ENCODE data around the gene IL37.
"Not testable (repeated sequence)": the region's sequence is repeated elsewhere in the genome, so short reads cannot be mapped to it uniquely, and the experiment has no call there.

Gene IL37

GRCh38 chr2:112917856-112918255, 6.9 kb downstream of the IL37 start:
- in situ Hi-C loops (cut with MboI; ENCODE audit: low pct_unique_long_range_greater_than_20kb, low sequenced_read_pairs): no loop called here
- no peak for DNase-seq

- in situ Hi-C loops (cut with MboI; ENCODE audit: low pct_unique_long_range_greater_than_20kb, low sequenced_read_pairs): no loop called here
- DNase-seq: no peak
Measured at GRCh38 chr2:112918256-112918655, 7.3 kb downstream of the IL37 start.

GRCh38 chr2:112919086-112919485, 8.1 kb downstream of the IL37 start:
- in situ Hi-C loops (cut with MboI; ENCODE audit: low pct_unique_long_range_greater_than_20kb, low sequenced_read_pairs): no loop called here

GRCh38 chr2:112920923-112921532, 10.1 kb downstream of the IL37 start:
- no peak for DNase-seq
- in situ Hi-C loops (cut with MboI; ENCODE audit: low pct_unique_long_range_greater_than_20kb, low sequenced_read_pairs): no loop called here

More at GRCh38 chr2:112919086-112919485, 8.1 kb downstream of the IL37 start:
- DNase-seq: no peak

- DNase-seq: no peak
- in situ Hi-C loops (cut with MboI; ENCODE audit: low pct_unique_long_range_greater_than_20kb, low sequenced_read_pairs): no loop called here
Measured at GRCh38 chr2:112921982-112922381, 11.0 kb downstream of the IL37 start.

- DNase-seq: no peak
- in situ Hi-C loops (cut with MboI; ENCODE audit: low pct_unique_long_range_greater_than_20kb, low sequenced_read_pairs): no loop called here
Measured at GRCh38 chr2:112923237-112923966, 12.4 kb downstream of the IL37 start.

GRCh38 chr2:112923967-112924338, 13.0 kb downstream of the IL37 start:
- in situ Hi-C loops (cut with MboI; ENCODE audit: low pct_unique_long_range_greater_than_20kb, low sequenced_read_pairs): no loop called here
- DNase-seq: no peak

- DNase-seq: no peak
- in situ Hi-C loops (cut with MboI; ENCODE audit: low pct_unique_long_range_greater_than_20kb, low sequenced_read_pairs): no loop called here
Measured at GRCh38 chr2:112924360-112924759, 13.4 kb downstream of the IL37 start.

GRCh38 chr2:112924821-112925220, 13.9 kb downstream of the IL37 start:
- DNase-seq: no peak
- in situ Hi-C loops (cut with MboI; ENCODE audit: low pct_unique_long_range_greater_than_20kb, low sequenced_read_pairs): loop anchor here (25.0 kb wide), 1 partner anchor 313 kb away; no protein-coding TSS in a partner anchor

- in situ Hi-C loops (cut with MboI; ENCODE audit: low pct_unique_long_range_greater_than_20kb, low sequenced_read_pairs): loop anchor here (25.0 kb wide), 1 partner anchor 314 kb away; no protein-coding TSS in a partner anchor
- DNase-seq: no peak
Measured at GRCh38 chr2:112926707-112927106, 15.7 kb downstream of the IL37 start.

- DNase-seq: no peak
- in situ Hi-C loops (cut with MboI; ENCODE audit: low pct_unique_long_range_greater_than_20kb, low sequenced_read_pairs): loop anchor here (25.0 kb wide), 1 partner anchor 315 kb away; no protein-coding TSS in a partner anchor
Measured at GRCh38 chr2:112927745-112928144, 16.8 kb downstream of the IL37 start.

GRCh38 chr2:112933261-112933660, 22.3 kb downstream of the IL37 start:
- in situ Hi-C loops (cut with MboI; ENCODE audit: low pct_unique_long_range_greater_than_20kb, low sequenced_read_pairs): loop anchor here (25.0 kb wide), 1 partner anchor 321 kb away; no protein-coding TSS in a partner anchor
- no peak for DNase-seq

- in situ Hi-C loops (cut with MboI; ENCODE audit: low pct_unique_long_range_greater_than_20kb, low sequenced_read_pairs): loop anchor here (25.0 kb wide), 1 partner anchor 322 kb away; no protein-coding TSS in a partner anchor
- DNase-seq: not testable (repeated sequence)
Measured at GRCh38 chr2:112934117-112934516, 23.2 kb downstream of the IL37 start.

GRCh38 chr2:112936927-112937232, 25.9 kb downstream of the IL37 start:
- in situ Hi-C loops (cut with MboI; ENCODE audit: low pct_unique_long_range_greater_than_20kb, low sequenced_read_pairs): loop anchor here (25.0 kb wide), 1 partner anchor 325 kb away; no protein-coding TSS in a partner anchor
- no peak for DNase-seq

- peak; percentile 34 for DNase-seq
Measured at GRCh38 chr2:112938904-112939303, 27.9 kb downstream of the IL37 start.

GRCh38 chr2:112939425-112939824, 28.5 kb downstream of the IL37 start:
- no peak for DNase-seq
- in situ Hi-C loops (cut with MboI; ENCODE audit: low pct_unique_long_range_greater_than_20kb, low sequenced_read_pairs): loop anchor here (25.0 kb wide), 1 partner anchor 327 kb away; no protein-coding TSS in a partner anchor

More at GRCh38 chr2:112938904-112939303, 27.9 kb downstream of the IL37 start:
- in situ Hi-C loops (cut with MboI; ENCODE audit: low pct_unique_long_range_greater_than_20kb, low sequenced_read_pairs): loop anchor here (25.0 kb wide), 1 partner anchor 327 kb away; no protein-coding TSS in a partner anchor

- DNase-seq: no peak
- in situ Hi-C loops (cut with MboI; ENCODE audit: low pct_unique_long_range_greater_than_20kb, low sequenced_read_pairs): loop anchor here (25.0 kb wide), 1 partner anchor 329 kb away; no protein-coding TSS in a partner anchor
Measured at GRCh38 chr2:112940859-112941625, 30.1 kb downstream of the IL37 start.

- DNase-seq: peak; percentile 74
- in situ Hi-C loops (cut with MboI; ENCODE audit: low pct_unique_long_range_greater_than_20kb, low sequenced_read_pairs): loop anchor here (25.0 kb wide), 1 partner anchor 330 kb away; no protein-coding TSS in a partner anchor
Measured at GRCh38 chr2:112941753-112942653, 31.0 kb downstream of the IL37 start.

- no peak for DNase-seq
- in situ Hi-C loops (cut with MboI; ENCODE audit: low pct_unique_long_range_greater_than_20kb, low sequenced_read_pairs): loop anchor here (25.0 kb wide), 1 partner anchor 330 kb away; no protein-coding TSS in a partner anchor
Measured at GRCh38 chr2:112942654-112943002, 31.7 kb downstream of the IL37 start.
